Osteocyte (in vitro differentiated cells): ENCODE results near the gene C3. TPM values are rescaled to one million over a fixed set of nuclear protein-coding genes. Genes with fewer than 3 reads are reported as not detected.
"Not testable (repeated sequence)": the region's sequence is repeated elsewhere in the genome, so short reads cannot be mapped to it uniquely, and the experiment has no call there.

Experiments used
- DNase-seq: peaks from one replicate; pipeline ENCODE4 v3.0.0; 2021; ENCODE audit warnings: mixed read lengths; ENCODE audit not compliant: unreplicated experiment; ENCODE audit errors: extremely low spot score
- H3K27ac Mint-ChIP-seq: one replicate; pipeline ENCODE4 v1.8.0; 2021; ENCODE audit warnings: mild to moderate bottlenecking, mixed read lengths; ENCODE audit not compliant: unreplicated experiment
- H3K27me3 Mint-ChIP-seq: one replicate; pipeline ENCODE4 v1.8.0; 2021; ENCODE audit warnings: mixed read lengths; ENCODE audit not compliant: unreplicated experiment
- H3K36me3 Mint-ChIP-seq: one replicate; pipeline ENCODE4 v1.8.0; 2021; ENCODE audit warnings: mixed read lengths; ENCODE audit not compliant: unreplicated experiment
- H3K4me1 Mint-ChIP-seq: one replicate; pipeline ENCODE4 v1.8.0; 2021; ENCODE audit warnings: mixed read lengths; ENCODE audit not compliant: unreplicated experiment
- H3K4me3 Mint-ChIP-seq: one replicate; pipeline ENCODE4 v1.8.0; 2021; ENCODE audit warnings: mild to moderate bottlenecking, moderate library complexity, mixed read lengths; ENCODE audit not compliant: unreplicated experiment
- H3K9me3 Mint-ChIP-seq: one replicate; pipeline ENCODE4 v1.8.0; 2021; ENCODE audit warnings: mixed read lengths; ENCODE audit not compliant: unreplicated experiment
- CTCF ChIP-seq: fragments of 200-600 bp; sonication (generic); IDR thresholded peaks from 2 replicates; pipeline ENCODE4 v1.5.0; 2021; ENCODE audit warnings: antibody characterized with exemption, mild to moderate bottlenecking, moderate library complexity
- total RNA-seq: library from RNA; stranded (reverse); gene quantifications from 2 replicates; pipeline ENCODE4 v1.2.1, GENCODE V29; 2021

Gene C3
- total RNA-seq, 1 donor from 2014 or later = 0.56 TPM

DNA sequence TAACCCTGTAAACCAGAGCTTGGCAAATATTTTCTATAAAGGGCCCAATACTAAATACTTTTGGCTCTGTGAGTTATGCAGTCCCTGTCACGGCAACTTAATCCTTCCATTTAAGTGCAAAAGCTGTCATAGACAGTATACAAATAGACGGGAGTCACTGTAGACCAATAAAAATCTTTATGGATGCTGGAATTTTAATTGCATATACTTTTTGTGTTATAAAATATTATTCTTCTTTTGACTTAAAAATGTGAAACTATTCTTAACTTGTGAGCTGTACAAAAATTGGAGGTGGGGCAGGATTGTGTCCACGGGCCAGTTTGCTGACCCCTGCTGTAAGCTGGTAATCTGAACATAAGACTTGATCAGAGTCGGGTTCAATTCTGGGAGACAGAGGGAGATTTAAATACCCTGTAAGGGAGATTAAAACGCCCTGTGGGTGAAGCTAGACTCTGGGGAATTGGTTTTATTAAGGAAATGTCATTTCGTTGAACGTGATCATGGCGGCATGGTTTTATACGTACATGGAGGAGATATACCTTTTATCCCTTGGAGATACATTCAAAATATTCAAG is 72.2 kb downstream of the C3 start:
- Mint-ChIP-seq H3K9me3 (no peaks in the 10 kb centered on the region), H3K27ac (no peak overlapping the region), H3K4me3 (no peak overlapping the region), H3K4me1 (no peaks in the 10 kb centered on the region), H3K27me3 (peaks cover 5% of the 10 kb centered on the region), H3K36me3 (no peaks in the 10 kb centered on the region)
- no peak for DNase-seq
- TF ChIP-seq CTCF = no peak

DNA sequence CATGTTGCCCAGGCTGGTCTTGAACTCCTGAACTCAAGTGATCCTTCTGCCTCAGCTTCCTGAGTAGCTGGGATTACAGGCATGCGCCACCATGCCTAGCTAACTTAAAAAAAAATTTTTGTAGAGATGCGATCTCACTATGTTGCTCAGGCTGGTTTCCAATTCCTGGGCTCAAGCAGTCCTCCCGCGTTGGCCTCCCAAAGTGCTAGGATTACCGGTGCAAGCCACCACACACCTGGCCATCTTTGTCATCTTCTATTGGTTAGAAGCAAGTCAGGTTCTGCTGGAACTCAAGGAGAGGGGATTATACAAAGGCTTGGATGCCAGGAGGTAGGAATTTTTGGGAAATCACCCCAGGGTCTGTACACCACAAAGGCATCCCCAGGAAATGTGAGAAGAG is 75.7 kb downstream of the C3 start:
- no peaks in the 10 kb centered on the region for H3K4me1 Mint-ChIP-seq
- H3K9me3 Mint-ChIP-seq = no peaks in the 10 kb centered on the region
- H3K27me3 Mint-ChIP-seq = peaks cover 5% of the 10 kb centered on the region
- TF ChIP-seq CTCF = no peak
- H3K27ac Mint-ChIP-seq = no peak overlapping the region
- DNase-seq = no peak
- H3K36me3 Mint-ChIP-seq = no peaks in the 10 kb centered on the region
- no peak overlapping the region for H3K4me3 Mint-ChIP-seq

DNA sequence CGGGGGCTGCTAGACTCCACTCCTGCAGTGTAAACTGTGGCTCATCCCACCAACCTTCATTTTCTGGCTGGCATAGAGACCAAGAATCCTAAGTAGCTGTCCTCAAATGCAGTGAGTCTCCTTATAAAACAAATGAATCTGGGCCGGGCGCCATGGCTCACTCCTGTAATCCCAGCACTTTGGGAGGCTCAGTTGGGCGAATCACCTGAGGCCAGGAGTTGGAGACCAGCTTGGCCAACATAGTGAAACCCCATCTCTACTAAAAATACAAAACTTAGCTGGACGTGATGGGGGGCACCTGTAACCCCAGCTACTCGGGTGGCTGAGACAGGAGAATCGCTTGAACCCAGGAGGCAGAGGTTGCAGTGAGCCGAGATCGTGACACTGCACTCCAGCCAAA is 80.1 kb downstream of the C3 start:
- not testable (repeated sequence) for H3K27ac Mint-ChIP-seq, DNase-seq, H3K27me3 Mint-ChIP-seq, H3K4me3 Mint-ChIP-seq, H3K36me3 Mint-ChIP-seq, H3K9me3 Mint-ChIP-seq, H3K4me1 Mint-ChIP-seq

DNA sequence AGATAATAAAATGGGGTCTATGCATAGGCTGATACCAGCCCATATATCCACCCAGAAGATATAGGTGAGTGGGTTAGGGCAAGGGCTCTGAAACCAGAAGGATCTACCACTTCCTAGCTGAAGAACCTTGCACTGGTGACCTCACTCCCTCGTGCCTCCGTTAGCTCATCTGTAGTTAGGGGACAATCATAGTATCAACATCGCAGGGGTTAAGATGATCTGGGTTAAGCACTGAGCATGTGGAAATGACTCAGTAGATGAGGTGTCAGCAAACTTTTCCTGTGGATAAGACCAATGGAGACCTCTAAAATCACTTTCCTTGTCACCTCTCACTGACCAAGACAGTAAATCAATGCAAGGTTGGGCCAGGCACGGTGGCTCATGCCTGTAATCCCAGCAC is 81.0 kb downstream of the C3 start:
- DNase-seq = no peak
- Mint-ChIP-seq H3K4me3 (no peak overlapping the region), H3K27ac (no peak overlapping the region), H3K9me3 (no peaks in the 10 kb centered on the region), H3K4me1 (no peaks in the 10 kb centered on the region), H3K36me3 (no peaks in the 10 kb centered on the region), H3K27me3 (no peaks in the 10 kb centered on the region)
- TF ChIP-seq CTCF = no peak

DNA sequence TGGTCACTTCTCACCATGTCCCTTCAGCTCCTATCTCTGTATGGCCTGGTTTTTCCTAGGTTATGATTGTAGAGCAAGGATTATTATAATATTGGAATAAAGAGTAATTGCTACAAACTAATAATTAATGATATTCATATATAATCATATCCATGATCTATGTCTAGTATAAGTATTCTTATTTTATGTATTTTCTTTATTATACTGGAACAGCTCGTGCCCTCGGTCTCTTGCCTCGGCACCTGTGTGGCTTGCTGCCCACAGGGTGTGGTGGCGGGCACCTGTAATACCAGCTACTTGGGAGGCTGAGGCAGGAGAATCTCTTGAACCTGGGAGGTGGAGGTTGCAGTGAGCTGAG is 87.0 kb downstream of the C3 start:
- not testable (repeated sequence) for H3K9me3 Mint-ChIP-seq, H3K36me3 Mint-ChIP-seq, H3K4me3 Mint-ChIP-seq, H3K27ac Mint-ChIP-seq, H3K27me3 Mint-ChIP-seq, DNase-seq, H3K4me1 Mint-ChIP-seq

- DNase-seq, H3K27me3 Mint-ChIP-seq, H3K9me3 Mint-ChIP-seq, H3K4me3 Mint-ChIP-seq, H3K27ac Mint-ChIP-seq, H3K36me3 Mint-ChIP-seq, H3K4me1 Mint-ChIP-seq: not testable (repeated sequence)
- peak; percentile 72 for TF ChIP-seq CTCF
Observed at GRCh38 chr19:6632747-6633455, 87.5 kb downstream of the C3 start.
